GM18951 (cell line): Measurements from ENCODE around the gene KCNC2.

Experiments used
- POLR2A ChIP-seq: IDR thresholded peaks from 4 replicates; pipeline ENCODE4 v1.6.1; 2011; ENCODE audit warnings: mild to moderate bottlenecking; ENCODE audit not compliant: insufficient read length, insufficient read depth; ENCODE audit errors: extremely low read depth
- in situ Hi-C: fragments of 300-500 bp; cut with MboI; formaldehyde crosslinking; loops from one replicate; pipeline ENCODE4 v1.12.0; 2022; ENCODE audit warnings: low sequenced_read_pairs, mixed read lengths, inconsistent platforms; ENCODE audit not compliant: unreplicated experiment

Gene KCNC2

DNA sequence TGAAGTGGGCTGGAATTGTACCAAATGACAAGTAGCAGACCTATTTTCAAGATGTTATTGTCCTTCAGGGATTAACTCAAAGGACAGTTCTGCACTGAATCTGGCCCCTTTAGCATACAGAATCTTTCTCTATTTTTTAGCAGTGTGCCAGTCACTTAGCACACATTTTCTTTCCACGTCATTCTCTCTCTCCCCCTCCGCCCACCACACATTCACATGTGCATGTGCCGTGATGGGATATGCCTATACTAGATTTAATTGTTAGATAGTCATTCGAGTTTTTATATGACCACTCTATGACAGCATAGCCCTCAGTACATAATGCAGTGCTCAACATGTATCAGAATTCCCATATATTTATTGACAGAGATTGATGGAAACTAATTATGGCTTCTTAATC lies 129.1 kb downstream of the KCNC2 start:
- TF ChIP-seq POLR2A, result no peak
- in situ Hi-C loops, result no loop called here

DNA sequence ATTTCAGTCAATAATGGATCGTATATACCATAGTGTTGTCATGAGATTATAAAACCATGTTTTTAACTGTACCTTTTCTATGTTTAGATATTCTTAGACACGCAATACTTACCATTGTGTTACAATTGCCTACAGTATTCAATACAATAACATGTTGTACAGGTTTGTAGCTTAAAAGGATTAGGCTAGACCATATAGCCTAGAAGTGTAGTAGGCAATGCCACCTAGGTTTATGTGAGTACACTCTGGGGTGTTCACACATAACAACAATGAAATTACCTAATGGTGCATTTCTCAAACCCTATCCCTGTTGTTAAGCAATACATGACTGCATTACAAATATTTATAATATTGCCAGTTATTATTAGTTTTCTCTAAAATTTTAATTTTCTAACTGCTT lies 144.2 kb downstream of the KCNC2 start:
- TF ChIP-seq POLR2A, result no peak
- in situ Hi-C loops, result no loop called here

GRCh38 chr12:75062691-75063090 lies 146.9 kb downstream of the KCNC2 start:
- in situ Hi-C loops, result no loop called here
- TF ChIP-seq POLR2A, result no peak

GRCh38 chr12:75058228-75058627 lies 151.4 kb downstream of the KCNC2 start:
- in situ Hi-C loops, result no loop called here
- no peak for TF ChIP-seq POLR2A

DNA sequence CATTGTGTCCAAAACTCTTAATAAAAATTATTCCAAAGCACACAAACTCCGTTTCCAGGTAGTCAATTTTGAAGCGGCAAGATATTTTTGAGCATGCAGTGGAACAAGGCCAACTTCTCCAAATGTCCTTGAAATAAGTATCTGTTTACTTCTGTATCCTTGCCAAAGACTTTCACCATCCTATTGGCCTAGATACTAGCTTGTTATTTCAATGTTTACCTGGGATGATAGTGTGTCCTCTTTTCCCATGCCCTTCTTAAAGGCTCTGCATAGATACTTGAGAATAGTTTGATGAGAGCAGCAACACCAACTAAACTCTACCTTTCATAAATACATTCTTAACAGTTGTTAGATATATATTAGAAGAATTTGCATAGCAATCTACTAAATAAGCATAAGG lies 160.9 kb downstream of the KCNC2 start:
- TF ChIP-seq POLR2A, result no peak
- in situ Hi-C loops, result no loop called here

GRCh38 chr12:75047885-75048525 lies 161.6 kb downstream of the KCNC2 start:
- in situ Hi-C loops, result no loop called here
- TF ChIP-seq POLR2A, result no peak

DNA sequence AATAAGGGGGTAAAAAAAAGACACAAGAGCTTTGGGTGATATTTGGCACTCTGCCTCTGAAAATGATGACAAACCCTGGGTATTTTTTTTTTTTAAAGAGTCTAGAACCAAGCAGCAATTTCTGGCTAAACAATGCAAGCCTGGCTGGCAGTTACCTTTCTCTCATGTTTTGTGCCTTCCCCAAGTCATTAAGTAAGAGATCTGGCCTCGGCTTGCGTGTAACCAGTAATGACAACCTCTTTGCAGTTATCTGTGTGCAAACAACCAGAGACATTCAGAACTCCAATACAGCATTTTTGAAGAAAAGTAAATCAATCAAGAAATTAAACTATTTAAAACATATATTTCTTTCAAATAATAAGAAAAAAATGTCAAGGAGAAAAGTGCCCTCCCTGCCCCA lies 167.5 kb downstream of the KCNC2 start:
- TF ChIP-seq POLR2A, result no peak
- in situ Hi-C loops, result no loop called here

DNA sequence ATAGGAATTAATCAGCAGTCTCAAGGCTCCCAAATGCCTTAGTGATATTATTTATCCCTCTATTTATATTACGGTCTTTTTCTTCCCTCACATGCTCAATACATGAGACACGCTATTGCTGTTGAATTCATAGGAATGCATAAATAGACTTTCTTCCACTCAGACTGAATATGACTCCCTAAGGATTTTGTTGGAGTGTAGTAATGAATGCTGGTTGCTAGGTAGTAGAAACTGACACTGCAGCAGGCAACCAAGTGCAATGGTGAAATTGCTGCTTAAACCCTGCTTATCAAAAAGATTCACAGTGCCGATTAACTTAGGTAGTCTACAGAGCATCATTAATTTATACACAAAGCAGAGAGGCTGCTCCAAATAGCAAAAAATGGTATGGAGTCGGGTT lies 168.2 kb downstream of the KCNC2 start:
- TF ChIP-seq POLR2A, result no peak
- in situ Hi-C loops, result no loop called here

- in situ Hi-C loops, result no loop called here
Observed at GRCh38 chr12:75020068-75020557, 189.5 kb downstream of the KCNC2 start.

DNA sequence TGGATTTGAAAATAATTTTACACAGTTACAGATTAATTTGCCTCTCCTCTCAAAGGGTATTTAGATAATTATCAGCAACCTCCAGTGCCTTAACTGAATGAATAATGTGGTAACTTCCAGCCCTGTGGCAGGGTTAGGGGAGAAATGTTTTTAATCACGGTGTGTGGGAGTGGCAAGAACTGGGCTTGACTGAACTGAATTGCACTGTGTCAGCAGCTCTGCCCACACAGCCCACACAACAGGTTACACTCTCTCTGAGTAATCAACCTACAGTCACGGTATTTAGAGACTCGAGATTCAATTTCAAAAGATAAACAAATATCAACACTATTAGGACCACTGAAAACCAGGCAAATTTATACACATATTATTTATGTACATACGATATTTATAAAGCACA lies 198.5 kb downstream of the KCNC2 start:
- TF ChIP-seq POLR2A, result no peak
- in situ Hi-C loops, result no loop called here

More at GRCh38 chr12:75020068-75020557, 189.5 kb downstream of the KCNC2 start:
- no peak for TF ChIP-seq POLR2A

- no peak for TF ChIP-seq POLR2A
- in situ Hi-C loops, result no loop called here
Observed at GRCh38 chr12:75007133-75007532, 202.5 kb downstream of the KCNC2 start.

- in situ Hi-C loops, result no loop called here
- no peak for TF ChIP-seq POLR2A
Observed at GRCh38 chr12:75000120-75000519, 209.5 kb downstream of the KCNC2 start.

- in situ Hi-C loops, result no loop called here
- TF ChIP-seq POLR2A, result no peak
Observed at GRCh38 chr12:74999474-74999873, 210.2 kb downstream of the KCNC2 start.
